Nephron (organoid): Measurements from ENCODE around the gene AMELX.

Experiments used
- H3K27ac Mint-ChIP-seq, 3 experiments: 2 replicates each; pipeline ENCODE4 v1.8.0; 2020; ENCODE audit warnings: mixed read lengths in 3 of 3, mild to moderate bottlenecking in 2 of 3, moderate library complexity in 1 of 3
- H3K27me3 Mint-ChIP-seq: 2 replicates; pipeline ENCODE4 v1.8.0; 2021; ENCODE audit warnings: low read depth, mild to moderate bottlenecking, moderate library complexity, mixed read lengths
- H3K36me3 Mint-ChIP-seq: 2 replicates; pipeline ENCODE4 v1.8.0; 2020; ENCODE audit warnings: low read depth, mixed read lengths
- H3K4me1 Mint-ChIP-seq: 2 replicates; pipeline ENCODE4 v1.8.0; 2020; ENCODE audit warnings: mixed read lengths
- H3K4me3 Mint-ChIP-seq, 3 experiments: 2 replicates each; pipeline ENCODE4 v1.8.0; 2020; ENCODE audit warnings: mild to moderate bottlenecking in 3 of 3, mixed read lengths in 3 of 3, moderate library complexity in 2 of 3
- H3K9me3 Mint-ChIP-seq: 2 replicates; pipeline ENCODE4 v1.8.0; 2020; ENCODE audit warnings: mixed read lengths
- CTCF ChIP-seq, 3 experiments: fragments of 200-600 bp; sonication (generic); IDR thresholded peaks; one replicate each; pipeline ENCODE4 v1.5.0; 2021; ENCODE audit warnings: antibody characterized with exemption in 3 of 3; ENCODE audit not compliant: unreplicated experiment in 3 of 3

AMELX gene

DNA sequence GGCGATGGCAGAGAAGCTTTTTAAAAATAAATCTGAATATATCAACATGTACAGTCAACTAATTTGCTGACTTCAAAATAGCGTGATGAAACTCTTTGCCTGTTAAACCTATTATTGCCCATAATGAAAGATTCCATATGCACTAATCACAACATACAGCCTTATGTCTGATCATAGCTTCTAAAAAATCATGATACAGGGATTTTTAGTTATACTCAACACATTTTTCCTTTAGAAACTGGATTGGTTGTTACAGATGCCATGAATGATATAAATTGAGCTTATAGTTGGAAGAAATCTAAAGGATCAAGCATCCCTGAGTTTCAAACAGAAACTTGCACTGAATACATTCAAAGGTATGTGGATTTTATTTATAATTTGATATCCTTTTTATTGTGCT is at the start of gene AMELX:
Gene AMELX (plus strand): TSS at position 301 of the 400 bp plus-strand sequence. CDS start 1,376 bp downstream, outside the sequence.
- peaks cover 15% of the 10 kb centered on the region for H3K27me3 Mint-ChIP-seq
- no peak within 1 kb of the TSS for H3K27ac Mint-ChIP-seq
- H3K4me3 Mint-ChIP-seq, result no peak within 1 kb of the TSS
- no peaks in the 10 kb centered on the region for H3K4me1 Mint-ChIP-seq
- TF ChIP-seq CTCF (IDR thresholded peaks at IDR 0.05; ENCODE audit: unreplicated experiment in 3 of 3), result no peak
- no peaks in the 10 kb centered on the region for H3K36me3 Mint-ChIP-seq
- no peaks in the 10 kb centered on the region for H3K9me3 Mint-ChIP-seq

DNA sequence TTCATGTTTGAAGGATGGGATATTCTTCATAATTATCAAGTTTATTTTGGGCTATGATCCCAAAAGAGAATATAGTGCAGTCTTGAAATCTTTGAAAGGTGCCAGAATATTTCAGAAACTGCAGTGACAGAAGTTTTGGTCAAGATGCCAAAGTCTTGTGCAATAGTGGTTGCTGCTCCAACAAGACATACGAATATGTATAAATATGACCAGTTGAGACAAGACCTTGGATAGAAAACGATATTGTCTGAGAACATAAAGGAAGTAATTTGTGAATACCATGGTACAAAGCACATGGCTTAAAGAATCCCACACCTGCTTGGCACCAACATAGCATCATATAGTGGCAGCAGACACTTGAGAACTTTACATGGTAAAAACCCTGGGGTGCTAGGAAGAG is 48.6 kb upstream of the AMELX start:
- peaks cover 6% of the 10 kb centered on the region for H3K36me3 Mint-ChIP-seq
- no peak overlapping the region for H3K4me3 Mint-ChIP-seq
- H3K9me3 Mint-ChIP-seq, result peaks cover 3% of the 10 kb centered on the region
- TF ChIP-seq CTCF (IDR thresholded peaks at IDR 0.05; ENCODE audit: unreplicated experiment in 3 of 3), result no peak
- peak overlapping the region in 1 of 3 experiments; percentile 16 for H3K27ac Mint-ChIP-seq
- peaks cover 4% of the 10 kb centered on the region for H3K4me1 Mint-ChIP-seq
- H3K27me3 Mint-ChIP-seq, result no peaks in the 10 kb centered on the region

- Mint-ChIP-seq H3K36me3 (peaks cover 6% of the 10 kb centered on the region), H3K27ac (no peak overlapping the region), H3K27me3 (no peaks in the 10 kb centered on the region), H3K4me3 (no peak overlapping the region), H3K4me1 (no peaks in the 10 kb centered on the region), H3K9me3 (peaks cover 4% of the 10 kb centered on the region)
- TF ChIP-seq CTCF (IDR thresholded peaks at IDR 0.05; ENCODE audit: unreplicated experiment in 3 of 3), result no peak
These were observed 38.6 kb upstream of the AMELX start for GRCh38 chrX:11254417-11255109.

DNA sequence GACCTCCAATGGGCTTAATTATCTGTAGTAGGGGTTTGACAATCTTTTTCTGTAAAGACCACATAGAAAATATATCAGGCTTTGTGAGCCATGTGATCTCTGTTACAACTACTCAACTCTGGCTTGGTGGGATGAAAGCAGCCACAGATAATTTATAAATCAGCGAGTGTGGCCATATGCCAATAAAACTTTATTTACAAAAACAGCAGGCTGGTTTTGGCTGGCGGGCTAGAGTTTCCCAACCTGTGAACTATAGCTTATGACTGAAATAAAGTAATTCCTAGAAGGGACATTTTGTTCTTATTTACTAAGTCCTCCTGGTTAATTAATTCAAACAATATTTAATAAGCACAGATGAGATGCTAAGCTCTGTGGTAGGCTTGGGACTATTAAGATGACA is 35.9 kb upstream of the AMELX start:
- no peak overlapping the region for H3K27ac Mint-ChIP-seq

GRCh38 chrX:11257711-11258110 is 35.5 kb upstream of the AMELX start:
- H3K36me3 Mint-ChIP-seq, result no peaks in the 10 kb centered on the region
- H3K27ac Mint-ChIP-seq, result no peak overlapping the region
- H3K9me3 Mint-ChIP-seq, result peaks cover 2% of the 10 kb centered on the region
- no peak overlapping the region for H3K4me3 Mint-ChIP-seq
- no peak for TF ChIP-seq CTCF (IDR thresholded peaks at IDR 0.05; ENCODE audit: unreplicated experiment in 3 of 3)
- H3K4me1 Mint-ChIP-seq, result no peaks in the 10 kb centered on the region
- no peaks in the 10 kb centered on the region for H3K27me3 Mint-ChIP-seq

More for the DNA sequence above, 35.9 kb upstream of the AMELX start:
- Mint-ChIP-seq H3K9me3 (peaks cover 2% of the 10 kb centered on the region), H3K4me1 (no peaks in the 10 kb centered on the region), H3K36me3 (no peaks in the 10 kb centered on the region), H3K4me3 (no peak overlapping the region), H3K27me3 (no peaks in the 10 kb centered on the region)
- TF ChIP-seq CTCF (IDR thresholded peaks at IDR 0.05; ENCODE audit: unreplicated experiment in 3 of 3), result no peak

GRCh38 chrX:11259437-11259836 is 33.8 kb upstream of the AMELX start:
- Mint-ChIP-seq H3K4me1 (no peaks in the 10 kb centered on the region), H3K27me3 (no peaks in the 10 kb centered on the region), H3K36me3 (no peaks in the 10 kb centered on the region), H3K4me3 (no peak overlapping the region), H3K27ac (no peak overlapping the region), H3K9me3 (peaks cover 2% of the 10 kb centered on the region)
- no peak for TF ChIP-seq CTCF (IDR thresholded peaks at IDR 0.05; ENCODE audit: unreplicated experiment in 3 of 3)
